Measurements from ENCODE around the gene PWP2. TPM values are rescaled to one million over a fixed set of nuclear protein-coding genes. Genes with fewer than 3 reads are reported as not detected.

The PWP2 gene
- total and polyA plus RNA-seq, 10 of the 15 experiments (the other 5 are each of a cell fraction or from before 2014, with no cell fraction given): 0.03 to 9.4 (median 2.0) TPM

GRCh38 chr21:44058652-44058964 is 48.6 kb upstream of the PWP2 start:
- over 99% methylated on average over 10 of the region's 12 CpGs for WGBS (ENCODE audit: insufficient coverage, insufficient replicate concordance, low lambda C conversion rate, missing lambda C conversion rate)
- Histone ChIP-seq H2AFZ (ENCODE audit: control insufficient read depth, low read depth, low read length) (no peak overlapping the region), H3K4me1 (ENCODE audit: control insufficient read depth, insufficient read depth, low read length) (no peaks in the 10 kb centered on the region), H3K36me3 (ENCODE audit: control insufficient read depth in 2 of 2, insufficient read depth in 2 of 2, low read length in 1 of 2) (peaks cover 35 to 38% of the 10 kb centered on the region in 2 experiments), H3K79me2 (ENCODE audit: control insufficient read depth, insufficient read depth, low read length) (no peaks in the 10 kb centered on the region), H3K4me2 (ENCODE audit: control insufficient read depth, insufficient read depth) (no peak overlapping the region), H3K9ac (ENCODE audit: control insufficient read depth, insufficient read depth, low read length) (no peak overlapping the region), H3K9me3 (replicated peaks; ENCODE audit: control insufficient read depth, insufficient read depth, low read length) (no peaks in the 10 kb centered on the region), H4K20me1 (ENCODE audit: control insufficient read depth, insufficient read depth) (no peaks in the 10 kb centered on the region), H3K4me3 (no peak overlapping the region), H3K27ac (ENCODE audit: control insufficient read depth, insufficient read depth) (no peak overlapping the region), H3K27me3 (replicated peaks in 1 of 2; ENCODE audit: control insufficient read depth in 2 of 2, insufficient read depth in 2 of 2, low read length in 1 of 2) (no peaks in the 10 kb centered on the region)
- SMC1A ChIA-PET (ENCODE audit: uncharacterized antibody, unreplicated experiment): no interaction called here
- in situ Hi-C loops (cut with MboI): no loop called here
- ATAC-seq: no peak
- intact Hi-C loops (cut with micrococcal nuclease; ENCODE audit: unreplicated experiment): no loop called here
- BruUV-seq (replicated peaks): no TSS peak
- CTCF ChIA-PET: no interaction called here
- DNase-seq (ENCODE audit: low read depth, low spot score): no peak
- POLR2A ChIA-PET: no interaction called here
- no peak for FAIRE-seq
- no peak for TF ChIP-seq CEBPB (IDR thresholded peaks at IDR 0.05; ENCODE audit: borderline replicate concordance in 1 of 2, low read depth in 2 of 2, low read length in 2 of 2)
- no peak for TF ChIP-seq EZH2 (IDR thresholded peaks at IDR 0.05; ENCODE audit: borderline replicate concordance, control insufficient read depth, low read depth, low read length)
- TF ChIP-seq FOS (IDR thresholded peaks at IDR 0.05; ENCODE audit: borderline replicate concordance, extremely low read depth, insufficient read length): no peak
- no peak for TF ChIP-seq ZBTB11 (CRISPR knock-in tag; IDR thresholded peaks at IDR 0.05)
- TF ChIP-seq ZBED1 (IDR thresholded peaks at IDR 0.05; ENCODE audit: borderline replicate concordance): no peak
- RAD21 ChIA-PET (ENCODE audit: unreplicated experiment): no interaction called here
